WTC11 (cell line): ENCODE results near the gene MAEA.

ENCODE experiments used
- CREB1 ChIP-seq: sonication (generic); formaldehyde crosslinking; IDR thresholded peaks from 2 replicates; pipeline ENCODE4 v1.8.0; 2023; ENCODE audit warnings: mild to moderate bottlenecking, missing genetic modification reagents
- E2F1 ChIP-seq: sonication (generic); formaldehyde crosslinking; IDR thresholded peaks from 2 replicates; pipeline ENCODE4 v1.8.0; 2022; ENCODE audit warnings: mild to moderate bottlenecking, missing genetic modification reagents
- MAX ChIP-seq: sonication (generic); formaldehyde crosslinking; IDR thresholded peaks from 2 replicates; pipeline ENCODE4 v1.8.0; 2022; ENCODE audit warnings: mild to moderate bottlenecking, missing genetic modification reagents
- SP1 ChIP-seq: sonication (generic); formaldehyde crosslinking; conservative IDR thresholded peaks from 2 replicates; pipeline ENCODE4 v1.8.1; 2022; ENCODE audit warnings: missing genetic modification reagents
- ZSCAN18 ChIP-seq: fragments of 250-450 bp; sonication (Bioruptor Pico); IDR thresholded peaks from 2 replicates; pipeline ENCODE4 v2.1.2; 2022; ENCODE audit warnings: mild to moderate bottlenecking, moderate library complexity
- TF ChIP-seq, protein P1 (sequence below): fragments of 200-600 bp; IDR thresholded peaks from 2 replicates; pipeline ENCODE4 v1.8.0; 2022; ENCODE audit warnings: antibody characterized with exemption
- TF ChIP-seq, protein P2 (sequence below): sonication (generic); formaldehyde crosslinking; IDR thresholded peaks from 2 replicates; pipeline ENCODE4 v1.8.1; 2023; ENCODE audit warnings: mild to moderate bottlenecking, missing genetic modification reagents

DNA sequence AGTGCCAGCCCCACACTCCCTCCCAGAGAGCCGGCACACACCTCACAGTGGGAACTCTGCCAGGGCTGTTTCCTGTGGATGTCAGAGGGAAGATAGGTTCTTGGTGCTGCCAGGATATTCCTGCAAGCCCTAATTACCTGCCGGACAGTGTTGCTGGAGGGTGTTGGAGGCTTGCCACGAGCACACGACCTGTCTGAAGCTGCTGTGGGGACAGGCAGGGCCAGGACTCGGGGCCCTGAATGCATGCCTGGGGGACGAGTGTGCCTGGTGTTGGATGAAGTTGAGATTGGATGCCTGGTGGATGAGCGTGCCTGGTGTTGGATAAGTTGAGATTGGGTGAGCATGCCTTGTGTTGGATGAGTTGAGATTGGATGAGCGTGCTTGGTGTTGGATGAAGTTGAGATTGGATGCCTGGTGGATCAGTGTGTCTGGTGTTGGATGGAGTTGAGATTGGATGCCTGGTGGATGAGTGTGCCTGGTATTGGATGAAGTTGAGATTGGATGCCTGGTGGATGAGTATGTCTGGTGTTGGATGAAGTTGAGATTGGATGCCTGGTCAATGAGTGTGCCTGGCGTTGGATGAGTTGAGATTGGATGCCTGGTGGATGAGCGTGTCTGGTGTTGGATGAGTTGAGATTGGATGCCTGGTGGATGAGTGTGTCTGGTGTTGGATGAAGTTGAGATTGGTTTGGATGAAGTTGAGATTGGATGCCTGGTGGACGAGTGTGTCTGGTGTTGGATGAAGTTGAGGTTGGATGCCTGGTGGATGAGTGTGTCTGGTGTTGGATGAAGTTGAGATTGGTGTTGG is 34.1 kb downstream of the MAEA start:
- TF ChIP-seq ZSCAN18 (CRISPR knock-in tag): no peak
- no peak for TF ChIP-seq E2F1 (CRISPR knock-in tag)
- TF ChIP-seq, protein P1, sequence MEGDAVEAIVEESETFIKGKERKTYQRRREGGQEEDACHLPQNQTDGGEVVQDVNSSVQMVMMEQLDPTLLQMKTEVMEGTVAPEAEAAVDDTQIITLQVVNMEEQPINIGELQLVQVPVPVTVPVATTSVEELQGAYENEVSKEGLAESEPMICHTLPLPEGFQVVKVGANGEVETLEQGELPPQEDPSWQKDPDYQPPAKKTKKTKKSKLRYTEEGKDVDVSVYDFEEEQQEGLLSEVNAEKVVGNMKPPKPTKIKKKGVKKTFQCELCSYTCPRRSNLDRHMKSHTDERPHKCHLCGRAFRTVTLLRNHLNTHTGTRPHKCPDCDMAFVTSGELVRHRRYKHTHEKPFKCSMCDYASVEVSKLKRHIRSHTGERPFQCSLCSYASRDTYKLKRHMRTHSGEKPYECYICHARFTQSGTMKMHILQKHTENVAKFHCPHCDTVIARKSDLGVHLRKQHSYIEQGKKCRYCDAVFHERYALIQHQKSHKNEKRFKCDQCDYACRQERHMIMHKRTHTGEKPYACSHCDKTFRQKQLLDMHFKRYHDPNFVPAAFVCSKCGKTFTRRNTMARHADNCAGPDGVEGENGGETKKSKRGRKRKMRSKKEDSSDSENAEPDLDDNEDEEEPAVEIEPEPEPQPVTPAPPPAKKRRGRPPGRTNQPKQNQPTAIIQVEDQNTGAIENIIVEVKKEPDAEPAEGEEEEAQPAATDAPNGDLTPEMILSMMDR: no peak
- no peak for TF ChIP-seq CREB1
- no peak for TF ChIP-seq SP1 (CRISPR knock-in tag)
- TF ChIP-seq, protein P2, sequence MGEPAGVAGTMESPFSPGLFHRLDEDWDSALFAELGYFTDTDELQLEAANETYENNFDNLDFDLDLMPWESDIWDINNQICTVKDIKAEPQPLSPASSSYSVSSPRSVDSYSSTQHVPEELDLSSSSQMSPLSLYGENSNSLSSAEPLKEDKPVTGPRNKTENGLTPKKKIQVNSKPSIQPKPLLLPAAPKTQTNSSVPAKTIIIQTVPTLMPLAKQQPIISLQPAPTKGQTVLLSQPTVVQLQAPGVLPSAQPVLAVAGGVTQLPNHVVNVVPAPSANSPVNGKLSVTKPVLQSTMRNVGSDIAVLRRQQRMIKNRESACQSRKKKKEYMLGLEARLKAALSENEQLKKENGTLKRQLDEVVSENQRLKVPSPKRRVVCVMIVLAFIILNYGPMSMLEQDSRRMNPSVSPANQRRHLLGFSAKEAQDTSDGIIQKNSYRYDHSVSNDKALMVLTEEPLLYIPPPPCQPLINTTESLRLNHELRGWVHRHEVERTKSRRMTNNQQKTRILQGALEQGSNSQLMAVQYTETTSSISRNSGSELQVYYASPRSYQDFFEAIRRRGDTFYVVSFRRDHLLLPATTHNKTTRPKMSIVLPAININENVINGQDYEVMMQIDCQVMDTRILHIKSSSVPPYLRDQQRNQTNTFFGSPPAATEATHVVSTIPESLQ: no peak
- TF ChIP-seq MAX (CRISPR knock-in tag): no peak
